GM12873 (cell line): ENCODE data around the gene NSMF.
A peak's percentile ranks its signal among the peaks of the same experiment; 100 is the strongest.

ENCODE experiments used
- TF ChIP-seq, protein P1 (sequence below): IDR thresholded peaks from 2 replicates; pipeline ENCODE4 v1.5.1; 2012; ENCODE audit warnings: low read depth, mild to moderate bottlenecking, moderate library complexity, low read length, control low read depth; ENCODE audit not compliant: insufficient read depth; ENCODE audit errors: missing control alignments

NSMF gene

DNA sequence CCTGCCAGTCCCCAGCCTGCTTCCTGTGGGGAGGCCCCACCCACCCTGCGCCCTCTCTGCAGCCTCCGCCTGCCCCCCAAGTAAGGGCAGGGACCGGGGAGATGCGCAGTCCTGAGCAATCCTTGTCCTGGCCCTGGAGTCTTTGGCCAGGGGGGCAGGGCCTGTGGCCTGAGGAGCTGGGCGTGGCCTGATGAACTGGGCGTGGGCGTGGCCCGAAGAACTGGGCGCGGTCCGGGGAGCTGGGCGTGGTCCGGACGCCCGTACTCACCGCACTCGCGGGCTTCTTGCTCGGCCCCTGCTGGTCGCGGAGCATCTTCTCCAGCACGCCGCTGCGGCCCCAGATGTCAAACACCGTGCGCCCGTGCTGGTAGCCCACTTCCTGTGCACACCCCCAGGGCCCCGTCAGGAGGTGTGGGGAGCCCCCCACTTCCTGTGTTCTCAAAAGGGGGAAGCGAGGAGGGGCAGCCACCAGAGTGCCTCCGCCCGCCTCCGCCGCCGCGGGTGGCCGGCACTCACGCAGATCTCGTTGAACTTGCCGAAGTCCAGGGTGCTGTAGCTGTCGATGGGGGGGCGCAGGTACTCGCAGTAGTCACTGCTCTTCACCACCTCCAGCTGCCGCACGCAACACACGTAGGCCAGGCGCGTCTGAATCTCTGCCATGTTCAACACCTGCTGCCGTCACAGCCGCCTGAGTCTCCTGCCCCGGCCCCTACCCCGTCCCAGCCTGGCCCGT, 2.7 kb upstream of the NSMF start:
- TF ChIP-seq, protein P1, sequence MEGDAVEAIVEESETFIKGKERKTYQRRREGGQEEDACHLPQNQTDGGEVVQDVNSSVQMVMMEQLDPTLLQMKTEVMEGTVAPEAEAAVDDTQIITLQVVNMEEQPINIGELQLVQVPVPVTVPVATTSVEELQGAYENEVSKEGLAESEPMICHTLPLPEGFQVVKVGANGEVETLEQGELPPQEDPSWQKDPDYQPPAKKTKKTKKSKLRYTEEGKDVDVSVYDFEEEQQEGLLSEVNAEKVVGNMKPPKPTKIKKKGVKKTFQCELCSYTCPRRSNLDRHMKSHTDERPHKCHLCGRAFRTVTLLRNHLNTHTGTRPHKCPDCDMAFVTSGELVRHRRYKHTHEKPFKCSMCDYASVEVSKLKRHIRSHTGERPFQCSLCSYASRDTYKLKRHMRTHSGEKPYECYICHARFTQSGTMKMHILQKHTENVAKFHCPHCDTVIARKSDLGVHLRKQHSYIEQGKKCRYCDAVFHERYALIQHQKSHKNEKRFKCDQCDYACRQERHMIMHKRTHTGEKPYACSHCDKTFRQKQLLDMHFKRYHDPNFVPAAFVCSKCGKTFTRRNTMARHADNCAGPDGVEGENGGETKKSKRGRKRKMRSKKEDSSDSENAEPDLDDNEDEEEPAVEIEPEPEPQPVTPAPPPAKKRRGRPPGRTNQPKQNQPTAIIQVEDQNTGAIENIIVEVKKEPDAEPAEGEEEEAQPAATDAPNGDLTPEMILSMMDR = peak; percentile 29

DNA sequence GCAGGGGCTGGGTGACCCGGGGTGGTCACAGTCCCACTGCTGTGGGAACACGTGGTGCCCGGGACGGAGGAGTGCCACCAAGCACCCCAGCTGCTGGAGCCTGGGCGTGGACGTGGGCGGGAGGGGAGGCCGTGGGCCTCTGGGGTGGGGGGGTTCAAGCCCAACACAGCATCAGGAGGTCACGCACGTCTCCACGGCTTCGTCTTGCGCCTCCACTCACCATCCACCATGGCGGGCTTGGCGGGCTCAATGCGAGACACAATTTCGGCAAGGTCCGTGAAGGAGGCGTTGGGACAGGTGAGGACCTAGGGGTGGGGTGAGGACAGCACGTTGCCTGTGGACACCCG, 2.2 kb upstream of the NSMF start:
- TF ChIP-seq, protein P1 = no peak

DNA sequence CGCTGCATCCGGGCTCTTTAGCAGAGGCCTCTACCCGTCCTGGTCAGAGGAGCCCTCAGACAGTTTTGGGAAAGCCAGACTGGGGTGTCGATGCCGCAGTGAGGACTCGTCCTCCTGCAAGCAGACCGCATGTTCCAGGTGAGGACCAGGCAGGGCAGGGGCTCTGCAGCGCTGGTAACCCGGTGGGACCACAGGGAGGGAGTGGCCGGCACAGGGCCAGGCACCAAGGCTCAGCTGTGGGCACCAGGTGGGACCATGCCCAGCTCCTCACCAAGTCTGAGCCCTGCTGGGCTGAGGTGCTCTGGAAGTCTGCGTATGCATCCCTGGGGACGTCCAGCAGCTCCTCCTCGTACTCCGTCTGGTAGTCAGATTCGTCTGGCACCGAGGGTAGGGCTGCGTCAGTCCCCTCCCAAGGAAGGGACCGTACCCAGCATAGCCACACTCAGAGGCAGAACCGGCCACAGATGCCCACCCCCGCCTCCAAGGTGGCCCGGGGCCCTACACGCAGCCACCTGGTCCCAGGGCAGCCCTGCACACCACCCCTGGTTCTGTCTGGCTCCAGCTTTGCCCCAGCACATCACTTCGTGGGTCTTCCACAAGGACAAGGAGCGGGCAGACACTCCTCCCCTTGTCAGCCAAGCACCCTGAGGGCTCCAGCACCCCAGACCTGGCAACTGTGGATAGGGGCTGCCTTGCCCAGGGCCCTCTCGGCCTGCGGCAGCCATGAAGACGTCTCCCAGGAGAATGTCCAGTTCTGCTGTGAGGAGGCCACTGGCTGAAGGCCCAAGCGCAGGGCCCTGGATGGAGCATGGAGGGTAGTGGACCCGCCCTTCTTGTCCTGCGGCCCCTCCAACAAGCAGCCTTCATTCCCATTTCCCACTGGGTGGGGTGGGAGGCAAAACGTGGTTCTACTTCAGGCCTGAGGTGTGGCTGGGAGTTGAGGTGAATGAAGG, 1.5 kb upstream of the NSMF start:
- TF ChIP-seq, protein P1 = no peak

DNA sequence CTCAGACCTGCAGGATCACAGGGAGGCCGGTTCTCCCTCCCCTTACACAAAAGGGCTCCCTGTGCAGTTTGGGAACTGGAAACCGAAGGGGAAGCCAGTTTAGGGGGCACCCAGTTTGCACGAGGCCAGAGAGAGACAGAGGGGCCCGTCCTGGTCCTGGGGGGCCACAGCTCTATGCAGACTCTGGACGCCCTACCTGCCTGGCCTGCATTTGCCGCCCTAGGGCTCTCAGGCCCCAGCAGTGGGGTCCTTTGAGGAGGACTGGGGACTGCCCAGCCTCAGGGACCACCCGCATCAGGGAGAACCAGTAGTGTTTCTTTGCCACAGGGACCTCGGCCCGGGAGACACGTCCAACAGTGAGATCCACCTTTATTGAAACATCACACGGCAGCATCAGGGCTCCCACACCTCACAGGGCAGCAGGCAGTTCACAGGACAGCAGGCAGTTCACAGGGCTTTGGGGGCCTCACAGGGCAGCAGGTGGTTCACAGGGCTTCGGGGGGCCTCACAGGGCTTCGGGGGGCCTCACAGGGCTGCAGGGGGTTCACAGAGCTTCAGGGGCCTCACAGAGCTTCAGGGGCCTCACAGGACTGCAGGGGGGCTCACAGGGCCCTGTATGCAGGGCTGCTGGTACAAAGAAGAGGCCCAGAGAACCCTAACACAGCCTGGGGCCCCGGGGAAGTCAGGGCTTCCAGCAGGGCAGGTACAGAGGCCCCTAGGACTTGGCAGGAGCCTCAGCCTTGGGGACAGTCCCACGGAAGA, 648 bp upstream of the NSMF start:
- TF ChIP-seq, protein P1 = no peak

DNA sequence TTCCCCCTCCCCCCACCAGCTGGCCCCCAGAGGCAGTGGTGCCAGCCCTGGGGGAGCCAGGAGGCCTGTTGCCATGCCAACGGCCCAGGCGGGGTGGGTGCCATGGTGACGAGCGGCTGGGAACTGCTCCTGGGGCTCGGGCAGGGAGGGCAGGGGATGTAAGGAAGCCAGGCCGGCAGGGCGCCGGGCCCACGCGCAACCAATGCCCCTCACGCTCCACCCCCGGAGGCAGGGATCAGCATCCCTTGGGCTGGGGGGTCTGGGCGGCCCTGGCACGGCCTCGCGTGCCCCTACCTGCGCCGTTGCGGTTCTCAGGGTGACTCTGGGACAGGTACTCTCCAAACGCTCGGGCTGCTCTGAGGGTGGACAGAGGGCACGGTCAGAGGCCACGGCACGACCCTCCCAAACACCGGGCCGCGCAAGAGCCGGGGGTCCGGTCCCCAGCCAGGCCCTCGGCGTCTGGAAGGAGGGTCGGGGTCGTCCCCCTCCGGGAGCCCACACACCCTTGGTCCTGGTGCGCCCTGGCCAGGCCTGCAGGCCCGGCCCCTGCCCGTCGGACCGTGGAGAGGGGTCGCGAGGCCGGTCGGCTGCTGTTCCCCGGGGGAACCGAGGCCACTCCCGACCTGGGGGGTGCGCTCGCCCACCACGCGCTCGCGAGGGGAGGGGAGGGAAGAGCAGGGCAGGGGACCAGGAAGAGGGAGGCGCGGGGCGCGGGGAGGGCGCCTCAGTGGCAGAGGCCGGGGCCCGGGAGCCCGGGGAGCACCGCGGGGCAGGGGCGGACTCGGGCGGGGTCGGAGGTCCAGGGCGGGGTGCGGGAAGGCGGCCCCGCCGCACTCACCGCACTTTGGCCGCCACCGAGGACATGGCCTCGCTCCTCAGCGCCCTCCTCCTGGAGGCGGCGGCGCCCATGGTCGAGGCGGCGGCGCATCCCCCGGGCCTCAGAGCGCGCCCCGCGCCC, 661 bp downstream of the NSMF start:
- TF ChIP-seq, protein P1 = no peak

DNA sequence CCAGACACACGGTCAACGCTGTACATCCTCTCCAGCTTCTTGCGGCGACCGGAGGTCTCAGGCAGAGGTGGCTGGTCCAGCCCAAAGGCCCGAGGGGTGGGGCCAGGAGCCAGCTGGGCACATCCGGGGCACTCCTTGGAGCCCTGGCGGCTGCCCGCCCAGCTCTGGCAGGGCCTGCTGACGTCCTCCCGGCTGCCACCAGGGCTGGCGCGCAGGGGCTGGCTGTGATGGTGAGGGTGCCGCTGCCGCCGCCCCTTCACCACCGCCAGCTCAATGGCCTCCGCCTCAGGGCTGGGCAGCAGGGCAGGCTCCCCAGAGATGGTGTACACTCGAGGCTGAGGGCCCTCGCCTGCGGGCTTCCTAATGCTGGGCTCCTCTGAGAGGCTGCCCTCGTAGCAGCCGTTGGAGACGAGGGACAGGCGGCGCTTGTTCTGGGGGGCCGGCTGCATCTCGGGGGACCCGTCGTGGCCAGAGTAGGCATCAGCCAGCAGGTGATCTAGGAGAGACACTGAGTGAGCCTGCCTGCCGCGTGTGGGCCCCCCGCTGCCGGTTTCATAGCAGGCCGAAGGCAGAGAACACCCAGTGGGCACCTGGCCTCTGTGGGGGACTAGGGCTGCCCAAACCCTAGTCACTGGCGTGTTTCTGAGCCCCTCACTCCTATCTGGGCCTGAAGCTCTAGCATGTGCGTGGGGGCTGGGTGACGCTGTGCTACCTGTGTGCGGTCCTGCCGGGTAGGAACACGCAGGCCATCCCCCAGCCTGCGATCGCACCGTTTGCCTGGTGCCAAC, 1.5 kb downstream of the NSMF start:
- TF ChIP-seq, protein P1 = no peak
